GM19043 (cell line): ENCODE data around the gene LST1.

ENCODE experiments used
- ATAC-seq: cut with Tn5 transposase; IDR thresholded peaks from one replicate; pipeline ENCODE4 v1.9.1; 2021; ENCODE audit warnings: low read depth; ENCODE audit not compliant: unreplicated experiment

LST1 gene

DNA sequence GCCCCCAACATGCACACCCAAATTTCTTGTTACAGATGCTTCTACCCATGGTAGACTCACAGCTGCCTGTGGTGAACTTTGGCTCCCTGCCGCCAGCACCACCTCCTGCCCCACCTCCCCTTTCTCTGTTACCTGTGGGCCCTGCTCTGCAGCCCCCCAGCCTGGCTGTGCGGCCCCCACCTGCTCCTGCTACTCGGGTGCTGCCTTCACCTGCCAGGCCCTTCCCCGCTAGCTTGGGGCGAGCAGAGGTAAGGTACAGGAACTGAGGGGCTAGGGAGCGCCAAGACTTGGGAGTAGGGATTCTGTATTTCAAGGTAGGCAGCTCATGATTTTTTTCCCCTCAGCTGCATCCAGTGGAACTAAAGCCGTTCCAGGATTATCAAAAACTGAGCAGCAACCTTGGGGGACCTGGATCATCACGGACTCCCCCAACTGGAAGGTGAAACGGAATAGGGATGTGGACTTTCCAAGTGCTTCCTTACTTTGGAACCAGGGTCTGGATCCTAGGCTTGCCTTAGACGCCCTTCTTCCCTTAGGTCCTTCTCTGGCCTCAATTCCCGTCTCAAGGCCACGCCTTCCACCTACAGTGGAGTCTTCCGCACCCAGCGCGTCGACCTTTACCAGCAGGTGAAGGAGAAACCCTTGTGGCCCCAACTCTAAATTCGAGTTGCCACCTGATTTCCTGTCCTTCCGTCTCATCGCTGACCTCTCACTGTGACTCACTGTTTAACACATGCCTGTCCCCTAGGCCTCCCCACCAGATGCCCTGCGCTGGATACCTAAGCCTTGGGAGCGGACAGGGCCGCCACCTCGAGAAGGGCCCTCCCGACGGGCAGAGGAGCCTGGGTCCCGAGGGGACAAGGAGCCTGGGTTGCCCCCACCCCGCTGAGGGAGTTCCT lies 50.9 kb downstream of the LST1 start:
- ATAC-seq: no peak
